ENCODE data around the gene ALAD.
"Not testable (repeated sequence)": the region's sequence is repeated elsewhere in the genome, so short reads cannot be mapped to it uniquely, and the experiment has no call there.

The ALAD gene

GRCh38 chr9:113401027-113401792 lies at the start of gene ALAD:
ALAD (minus strand) TSS chr9:113401284; CDS start chr9:113393559, 7,725 bp downstream.
- DNase-seq, result peak; percentile 96

DNA sequence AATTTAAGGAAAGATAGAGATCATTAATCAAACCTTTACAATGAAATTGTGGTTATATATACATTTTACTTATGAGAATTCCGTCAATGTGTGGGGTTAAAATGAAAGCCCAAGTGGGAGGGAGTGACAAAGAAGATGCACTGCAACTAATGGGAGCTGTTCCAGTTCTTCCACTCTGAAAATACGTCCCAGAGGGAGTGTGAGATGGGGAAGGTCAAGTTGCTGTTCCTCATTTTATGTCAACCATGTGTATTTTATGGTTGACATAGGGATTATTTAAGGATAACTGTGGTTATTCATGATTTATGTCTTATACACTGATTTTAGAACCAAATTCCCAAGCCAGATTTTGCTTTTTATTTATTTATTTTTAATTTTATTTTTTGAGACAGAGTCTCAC lies 48.3 kb upstream of the ALAD start:
- no peak for DNase-seq

- DNase-seq, result peak; percentile 50
Observed at GRCh38 chr9:113446323-113446740, 45.2 kb upstream of the ALAD start.

DNA sequence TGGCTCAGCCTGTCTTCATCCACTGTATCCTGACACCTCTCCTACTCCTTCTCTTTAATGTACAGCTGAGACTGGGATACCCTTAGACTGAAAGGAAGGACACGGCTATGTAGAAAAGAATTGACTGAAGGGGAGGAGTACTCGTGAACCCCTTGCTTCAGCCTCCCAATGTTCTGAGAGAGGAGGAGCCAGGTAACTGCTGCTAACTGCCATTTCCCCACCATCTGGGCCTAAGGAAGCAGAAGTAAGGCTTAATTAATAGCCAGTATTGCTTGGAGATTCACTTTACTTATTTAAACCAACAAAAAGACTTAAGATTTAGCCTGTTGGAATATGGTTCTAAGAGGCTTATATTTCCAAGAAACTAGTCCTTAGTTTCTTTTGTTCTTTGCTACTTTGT lies 43.7 kb upstream of the ALAD start:
- DNase-seq, result no peak

DNA sequence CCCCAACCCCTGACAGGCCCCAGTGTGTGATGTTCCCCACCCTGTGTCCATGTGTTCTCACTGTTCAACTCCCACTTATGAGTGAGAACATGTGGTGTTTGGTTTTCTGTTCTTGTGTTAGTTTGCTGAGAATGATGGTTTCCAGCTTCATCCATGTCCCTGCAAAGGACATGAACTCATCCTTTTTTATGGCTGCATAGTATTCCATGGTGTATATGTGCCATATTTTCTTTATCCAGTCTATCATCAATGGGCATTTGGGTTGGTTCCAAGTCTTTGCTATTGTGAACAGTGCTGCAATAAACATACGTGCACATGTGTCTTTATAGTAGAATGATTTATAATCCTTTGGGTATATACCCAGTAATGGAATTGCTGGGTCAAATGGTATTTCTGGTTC lies 36.6 kb upstream of the ALAD start:
- DNase-seq, result not testable (repeated sequence)

DNA sequence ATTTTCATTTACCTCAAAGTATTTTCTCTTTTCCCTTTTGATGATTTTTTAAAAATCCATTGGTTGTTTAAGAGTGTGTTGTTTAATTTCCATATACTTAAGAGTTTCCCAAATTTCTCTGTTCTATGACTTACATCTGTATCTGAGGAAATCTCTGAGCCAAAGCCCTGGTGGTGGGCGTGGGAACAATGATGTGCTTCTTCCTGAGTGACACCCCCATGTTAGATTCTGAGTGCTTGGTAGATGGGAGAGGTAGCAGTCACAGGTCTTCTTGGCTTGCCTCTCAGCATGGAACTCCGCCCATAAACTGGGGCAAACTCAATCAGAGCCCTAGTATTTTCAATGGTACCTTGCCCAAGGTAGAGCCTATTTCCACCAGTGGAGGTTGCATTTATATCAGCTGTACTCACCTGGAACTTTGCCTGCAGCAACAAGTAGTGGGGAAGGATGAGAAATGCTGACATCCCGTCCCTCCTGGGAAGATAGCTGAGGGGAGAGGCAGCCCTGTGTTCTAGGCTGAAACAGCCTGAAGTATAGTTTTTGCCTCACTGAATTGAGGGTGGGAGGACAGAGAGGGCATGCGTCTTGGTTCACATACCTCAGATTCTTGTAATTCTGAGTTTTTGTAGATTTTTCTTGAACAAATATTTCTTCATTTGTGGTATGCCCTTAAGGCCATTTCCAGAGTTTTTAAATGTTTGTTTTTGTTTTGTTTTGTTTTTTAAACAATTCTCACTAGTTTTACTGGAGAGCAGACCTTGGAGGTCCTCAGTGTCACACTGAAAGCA lies 35.8 kb upstream of the ALAD start:
- no peak for DNase-seq

GRCh38 chr9:113431191-113431590 lies 30.1 kb upstream of the ALAD start:
- no peak for DNase-seq

GRCh38 chr9:113428062-113428615 lies 27.1 kb upstream of the ALAD start:
- no peak for DNase-seq

- no peak for DNase-seq
Observed at GRCh38 chr9:113427629-113428028, 26.5 kb upstream of the ALAD start.

DNA sequence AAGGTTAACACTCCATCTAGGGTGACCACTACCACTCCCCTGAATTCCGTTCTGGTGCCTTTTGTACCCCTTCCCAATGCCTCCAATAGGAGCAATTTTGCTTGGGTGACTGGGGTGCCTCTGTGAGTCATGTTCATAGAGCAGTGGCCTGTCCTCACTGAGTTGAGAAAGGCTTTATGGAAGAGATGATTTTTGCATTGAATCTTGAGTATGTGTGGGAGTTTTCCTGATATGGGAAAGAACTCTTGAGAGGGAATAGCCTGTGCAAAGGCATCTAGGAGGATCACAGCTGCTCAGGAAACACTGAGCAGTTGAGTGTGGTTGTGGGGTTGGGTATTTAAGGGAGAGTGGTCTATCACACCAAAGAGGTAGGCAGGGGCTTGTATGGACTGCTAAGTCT lies 25.6 kb upstream of the ALAD start:
- DNase-seq, result no peak

- DNase-seq, result no peak
Observed at GRCh38 chr9:113425072-113425471, 24.0 kb upstream of the ALAD start.

- DNase-seq, result no peak
Observed at GRCh38 chr9:113421726-113422125, 20.6 kb upstream of the ALAD start.

- DNase-seq, result no peak
Observed at GRCh38 chr9:113417370-113417769, 16.3 kb upstream of the ALAD start.

- no peak for DNase-seq
Observed at GRCh38 chr9:113416149-113416721, 15.2 kb upstream of the ALAD start.

DNA sequence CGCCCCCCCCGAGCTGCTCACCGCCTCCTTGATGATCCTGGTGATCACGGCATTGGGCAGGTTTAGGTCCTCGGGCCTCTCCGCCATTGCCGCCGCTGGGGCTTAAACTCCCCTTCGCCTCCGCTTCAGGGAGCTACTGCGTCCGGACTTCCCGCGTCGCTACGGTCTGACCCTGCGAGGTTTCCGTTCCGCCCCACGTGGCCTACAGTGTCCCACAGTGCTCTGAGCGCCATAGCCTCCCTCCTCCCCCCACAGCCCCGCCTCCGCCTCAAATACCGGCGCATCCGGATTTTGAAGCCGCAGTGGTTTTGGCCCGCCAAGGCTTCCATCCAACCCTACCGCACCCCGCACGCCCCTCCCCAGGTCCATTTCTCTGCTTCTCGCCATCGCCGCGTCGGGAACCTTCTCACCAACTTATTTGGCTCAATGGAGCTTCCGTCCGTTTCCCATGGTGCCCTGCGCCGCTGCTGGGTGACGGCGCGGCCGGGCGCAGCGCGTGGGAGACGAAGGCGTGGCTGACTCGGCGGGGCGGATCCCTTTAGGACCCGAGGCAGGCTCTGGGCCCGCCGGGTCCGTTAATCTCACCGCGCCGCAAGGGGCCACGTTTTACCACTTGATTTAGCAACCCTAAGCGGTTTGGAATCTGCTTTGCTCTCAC lies 9.3 kb upstream of the ALAD start, which contains the start of the genes C9orf43 and POLE3:
Gene C9orf43 (plus strand): TSS at position 541 of the 658 bp plus-strand sequence. CDS start 2,747 bp downstream, outside the sequence.
Gene POLE3 (minus strand): TSS at position 469 of the 658 bp plus-strand sequence. CDS start 382 bp downstream, at position 87.
- DNase-seq, result peak; percentile 82

- no peak for DNase-seq
Observed at GRCh38 chr9:113409883-113410206, 8.8 kb upstream of the ALAD start.

DNA sequence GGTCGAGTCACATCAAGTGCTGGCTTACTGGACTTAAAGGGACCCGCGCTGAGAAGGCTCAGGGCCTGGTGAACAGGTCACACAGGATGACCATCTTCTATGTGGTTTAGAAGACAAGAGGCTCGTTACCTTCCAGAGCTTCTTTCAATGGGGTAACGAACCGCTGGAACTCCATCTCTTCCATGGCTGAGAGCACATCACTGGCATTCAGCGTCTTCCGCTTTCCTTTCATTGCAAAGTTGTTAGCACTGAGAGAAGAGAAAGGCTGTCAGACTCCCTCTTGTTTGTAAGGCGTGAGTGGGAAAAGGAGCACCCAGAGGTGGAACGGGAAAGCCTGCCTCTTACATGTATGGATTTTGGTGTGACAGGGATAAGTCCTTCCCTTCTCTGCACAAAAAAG lies 8.4 kb upstream of the ALAD start:
- no peak for DNase-seq

DNA sequence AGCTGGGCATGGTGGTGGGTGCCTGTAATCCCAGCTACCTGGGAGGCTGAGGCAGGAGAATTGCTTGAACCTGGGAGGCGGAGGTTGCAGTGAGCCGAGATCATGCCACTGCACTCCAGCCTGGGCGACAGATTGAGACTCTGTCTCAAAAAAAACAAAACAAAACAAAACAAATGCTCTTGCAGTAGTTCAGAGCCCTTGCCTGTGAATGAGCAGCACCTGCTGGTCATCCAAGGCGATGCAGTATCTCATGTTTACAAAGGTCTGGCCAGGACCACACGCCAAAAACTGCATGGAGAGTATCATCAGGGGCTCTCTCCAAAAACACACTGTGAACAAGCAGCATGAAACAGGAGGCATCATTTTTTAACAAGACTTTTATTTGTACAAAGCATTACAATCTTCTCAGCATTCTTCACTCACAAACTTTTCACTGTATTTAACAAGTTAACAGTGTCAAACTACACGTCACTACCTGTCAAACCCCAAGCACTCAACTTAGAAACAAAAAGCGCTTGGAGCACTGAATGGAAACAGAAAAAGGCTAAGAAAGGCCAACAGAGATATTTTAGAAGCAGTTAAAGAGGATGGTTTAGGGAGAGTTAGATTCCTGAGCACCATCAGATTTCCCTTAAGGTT lies 5.9 kb upstream of the ALAD start:
- not testable (repeated sequence) for DNase-seq

- DNase-seq, result not testable (repeated sequence)
Observed at GRCh38 chr9:113406353-113406752, 5.3 kb upstream of the ALAD start.

DNA sequence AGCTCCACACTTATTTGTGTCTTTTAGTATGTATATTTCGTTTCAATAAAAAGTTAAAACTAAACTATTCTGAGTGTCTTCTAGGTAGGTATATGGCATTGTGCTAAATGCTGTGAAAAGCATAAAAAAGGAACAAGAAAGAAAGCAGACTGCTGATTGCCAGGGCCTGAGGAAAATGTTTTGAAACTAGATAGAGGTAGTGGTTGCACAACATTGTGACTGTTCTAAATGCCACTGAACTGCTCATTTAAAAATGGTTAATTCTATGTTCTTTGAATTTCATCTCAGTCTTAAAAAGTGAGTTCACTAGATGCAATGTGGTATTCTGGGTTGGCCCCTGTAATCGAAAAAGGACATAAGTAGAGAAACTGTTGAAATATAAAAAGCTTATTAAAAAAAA lies 2.6 kb upstream of the ALAD start:
- DNase-seq, result no peak

GRCh38 chr9:113399646-113400200 lies 1.4 kb downstream of the ALAD start:
- DNase-seq, result no peak

DNA sequence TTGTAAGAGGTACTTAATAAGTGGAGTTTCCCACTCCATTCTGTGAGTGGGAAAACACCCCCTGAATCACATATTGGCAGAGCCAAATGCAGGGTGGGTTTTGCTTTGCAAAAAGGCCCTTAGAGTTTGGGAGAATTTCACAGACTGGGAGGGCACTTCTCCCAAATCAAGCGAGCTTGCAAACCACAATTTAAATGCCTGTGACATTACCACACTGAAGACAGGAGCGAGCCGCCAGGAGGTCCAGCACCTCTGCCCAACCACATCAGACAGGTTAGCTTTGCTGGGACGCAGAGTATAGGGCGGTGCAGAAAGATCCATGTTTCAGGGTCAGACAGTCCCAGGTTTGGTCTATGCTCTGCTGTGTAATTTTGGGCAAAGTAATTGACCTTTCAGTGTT lies 2.3 kb downstream of the ALAD start:
- no peak for DNase-seq
